Natural killer cell (primary cell): ENCODE results near the gene IRX2. TPM values are rescaled to one million over a fixed set of nuclear protein-coding genes. Genes with fewer than 3 reads are reported as not detected.

Experiments used
- ATAC-seq, 3 donors: fragments of 150-1000 bp in 2 of 3; fragments of 200-7000 bp in 1 of 3; cut with Tn5 transposase; 1 replicate in 1 of 3; 2 replicates in 2 of 3; pipeline ENCODE4 v1.10.0; 2021; ENCODE audit warnings: mild to moderate bottlenecking in 2 of 3, moderate library complexity in 2 of 3
- DNase-seq, 2 donors: peaks; one replicate each; pipeline versions ENCODE4 v3.0.0 to v3.0.0-alpha.2; 2013 to 2021; ENCODE audit warnings: mixed read lengths in 1 of 2
- H3K27ac ChIP-seq: one replicate; pipeline ENCODE4 v1.5.1; 2013; ENCODE audit warnings: mild to moderate bottlenecking, low read length
- H3K27me3 ChIP-seq: one replicate; pipeline ENCODE4 v1.6.1; 2013; ENCODE audit warnings: low read length; ENCODE audit not compliant: control insufficient read depth, insufficient read depth
- H3K36me3 ChIP-seq: one replicate; pipeline ENCODE4 v1.6.1; 2013; ENCODE audit warnings: low read length; ENCODE audit not compliant: control insufficient read depth, insufficient read depth
- H3K4me1 ChIP-seq: one replicate; pipeline ENCODE4 v1.6.1; 2013; ENCODE audit warnings: low read length; ENCODE audit not compliant: control insufficient read depth, insufficient read depth
- H3K4me3 ChIP-seq: one replicate; pipeline ENCODE4 v1.5.1; 2013; ENCODE audit warnings: low read length
- H3K9me3 ChIP-seq: one replicate; pipeline ENCODE4 v1.6.1; 2013; ENCODE audit warnings: low read length; ENCODE audit not compliant: control insufficient read depth, insufficient read depth
- H3K27ac Mint-ChIP-seq, 2 donors: one replicate each; pipeline ENCODE4 v1.8.0; 2022; ENCODE audit warnings: mild to moderate bottlenecking in 2 of 2, mixed read lengths in 2 of 2, moderate library complexity in 1 of 2
- H3K27me3 Mint-ChIP-seq, 2 donors: one replicate each; pipeline ENCODE4 v1.8.0; 2022; ENCODE audit warnings: low read depth in 2 of 2, mixed read lengths in 2 of 2
- H3K36me3 Mint-ChIP-seq: one replicate; pipeline ENCODE4 v1.8.0; 2022; ENCODE audit warnings: mixed read lengths
- H3K4me1 Mint-ChIP-seq, 2 donors: one replicate each; pipeline ENCODE4 v1.8.0; 2022; ENCODE audit warnings: mixed read lengths in 2 of 2
- H3K4me3 Mint-ChIP-seq: one replicate; pipeline ENCODE4 v1.8.0; 2022; ENCODE audit warnings: mild to moderate bottlenecking, moderate library complexity, mixed read lengths
- H3K9me3 Mint-ChIP-seq, 2 donors: one replicate each; pipeline ENCODE4 v1.8.0; 2022; ENCODE audit warnings: mixed read lengths in 2 of 2
- WGBS: methylation state at CpG from one replicate; pipeline ENCODE4 v1.1.7; 2013; ENCODE audit warnings: missing lambda C conversion rate; ENCODE audit not compliant: insufficient coverage; 5-methylcytosine and 5-hydroxymethylcytosine counted together
- intact Hi-C: fragments of 100-400 bp; cut with micrococcal nuclease; formaldehyde crosslinking; loops from one replicate; pipeline ENCODE4 v1.14.2; 2022
- total RNA-seq, 4 donors: library from RNA; stranded (reverse); fragments of 120-200 nt in 1 of 4; gene quantifications; one replicate each; pipeline versions ENCODE4 v1.2.3 to v1.2.4, GENCODE V29; 2013 to 2022
- TF ChIP-seq, protein P1 (sequence below): fragments of 200-600 bp; IDR thresholded peaks from one replicate; pipeline ENCODE4 v1.8.0; 2022; ENCODE audit warnings: antibody characterized with exemption

The IRX2 gene
- not detected for total RNA-seq
- total RNA-seq (2013) = not detected

DNA sequence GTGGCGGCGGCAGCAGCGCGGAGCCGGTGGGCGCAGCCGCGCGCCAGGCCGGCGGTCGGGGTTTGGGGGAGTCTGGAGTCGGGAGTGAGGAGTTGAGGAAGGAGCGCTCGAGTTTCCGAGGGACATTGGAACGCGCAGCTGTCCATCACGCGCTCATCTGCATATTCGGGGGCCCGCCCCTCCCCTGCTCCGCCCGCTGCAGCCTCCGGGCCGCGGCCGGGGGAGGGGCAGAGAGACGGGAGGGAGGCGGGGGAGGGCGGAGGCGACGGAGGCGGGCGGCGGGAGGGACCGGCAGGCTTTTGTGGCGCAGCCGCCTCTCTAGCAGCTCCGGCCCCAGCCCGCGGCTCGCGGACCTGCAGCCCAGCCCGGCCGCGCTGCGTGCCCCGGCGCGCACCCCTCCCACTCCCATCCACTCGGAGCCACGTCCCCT lies at the start of gene IRX2:
Gene IRX2, minus strand, starts transcription at position 86 of the 430 bp plus-strand sequence. CDS start 264 bp downstream, outside the sequence.
- intact Hi-C loops = no loop called here
- Histone ChIP-seq H3K4me1 (no peaks in the 10 kb centered on the region), H3K27me3 (peaks cover 40% of the 10 kb centered on the region), H3K9me3 (peaks cover 4% of the 10 kb centered on the region), H3K27ac (no peak within 1 kb of the TSS), H3K36me3 (no peaks in the 10 kb centered on the region), H3K4me3 (no peak within 1 kb of the TSS)
- Mint-ChIP-seq H3K4me3 (no peak within 1 kb of the TSS), H3K27me3 (peaks cover 46 to 54% of the 10 kb centered on the region in 2 donors), H3K9me3 (no peaks in the 10 kb centered on the region), H3K36me3 (no peaks in the 10 kb centered on the region), H3K27ac (no peak within 1 kb of the TSS), H3K4me1 (peaks cover 0 to 5% of the 10 kb centered on the region in 2 donors)
- ATAC-seq (no peak), DNase-seq (no peak)
- TF ChIP-seq, protein P1, sequence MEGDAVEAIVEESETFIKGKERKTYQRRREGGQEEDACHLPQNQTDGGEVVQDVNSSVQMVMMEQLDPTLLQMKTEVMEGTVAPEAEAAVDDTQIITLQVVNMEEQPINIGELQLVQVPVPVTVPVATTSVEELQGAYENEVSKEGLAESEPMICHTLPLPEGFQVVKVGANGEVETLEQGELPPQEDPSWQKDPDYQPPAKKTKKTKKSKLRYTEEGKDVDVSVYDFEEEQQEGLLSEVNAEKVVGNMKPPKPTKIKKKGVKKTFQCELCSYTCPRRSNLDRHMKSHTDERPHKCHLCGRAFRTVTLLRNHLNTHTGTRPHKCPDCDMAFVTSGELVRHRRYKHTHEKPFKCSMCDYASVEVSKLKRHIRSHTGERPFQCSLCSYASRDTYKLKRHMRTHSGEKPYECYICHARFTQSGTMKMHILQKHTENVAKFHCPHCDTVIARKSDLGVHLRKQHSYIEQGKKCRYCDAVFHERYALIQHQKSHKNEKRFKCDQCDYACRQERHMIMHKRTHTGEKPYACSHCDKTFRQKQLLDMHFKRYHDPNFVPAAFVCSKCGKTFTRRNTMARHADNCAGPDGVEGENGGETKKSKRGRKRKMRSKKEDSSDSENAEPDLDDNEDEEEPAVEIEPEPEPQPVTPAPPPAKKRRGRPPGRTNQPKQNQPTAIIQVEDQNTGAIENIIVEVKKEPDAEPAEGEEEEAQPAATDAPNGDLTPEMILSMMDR = no peak
- 4% methylated on average over 52 of the region's 53 CpGs for WGBS

DNA sequence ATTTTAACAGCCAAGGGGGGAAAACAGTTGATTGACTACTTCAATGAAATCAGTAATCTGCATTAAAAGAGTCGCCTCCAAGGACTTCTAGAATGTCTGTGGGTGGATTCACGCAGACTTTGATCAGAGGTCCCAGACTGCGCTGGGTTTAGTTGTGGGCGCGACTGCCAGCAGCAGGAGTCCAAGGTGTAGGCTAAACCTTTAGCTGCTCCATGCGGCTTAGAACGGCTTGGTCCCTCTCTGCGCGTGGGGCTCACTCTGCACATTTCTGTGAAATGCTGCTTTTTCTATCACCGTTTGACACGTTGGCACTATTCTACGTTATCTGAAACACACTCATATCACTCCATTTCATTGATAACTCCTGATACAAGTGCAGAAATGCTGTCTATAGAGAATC lies 48.6 kb upstream of the IRX2 start:
- Mint-ChIP-seq H3K4me1 (no peaks in the 10 kb centered on the region), H3K27ac (no peak overlapping the region), H3K27me3 (no peaks in the 10 kb centered on the region), H3K36me3 (no peaks in the 10 kb centered on the region), H3K4me3 (no peak overlapping the region), H3K9me3 (peaks cover 2 to 4% of the 10 kb centered on the region in 2 donors)
- Histone ChIP-seq H3K27ac (no peak overlapping the region), H3K36me3 (no peaks in the 10 kb centered on the region), H3K9me3 (no peaks in the 10 kb centered on the region), H3K4me3 (no peak overlapping the region), H3K27me3 (no peaks in the 10 kb centered on the region), H3K4me1 (no peaks in the 10 kb centered on the region)
- WGBS = 86% methylated on average over 12 of the region's 12 CpGs
- DNase-seq (no peak), ATAC-seq (no peak)
- intact Hi-C loops = no loop called here
- TF ChIP-seq, protein P1 = no peak

DNA sequence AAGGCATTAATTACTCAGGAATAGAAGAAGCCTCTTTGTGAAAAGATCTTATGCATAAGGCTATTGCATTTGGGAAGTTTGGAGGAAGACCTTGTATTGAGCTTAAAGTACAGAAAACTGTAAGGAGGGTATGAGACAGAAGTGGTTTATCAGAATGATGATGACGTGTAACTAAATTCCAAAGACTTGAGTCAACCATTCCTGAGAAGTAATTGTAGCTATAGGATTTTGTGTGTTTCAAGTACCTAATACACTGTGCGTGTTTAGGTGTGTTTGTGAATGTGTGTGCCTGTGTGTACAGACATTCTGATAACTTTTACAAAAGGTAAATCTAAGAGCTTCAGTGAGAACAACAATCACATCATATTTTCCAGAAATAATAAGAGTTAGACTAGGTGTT lies 46.5 kb upstream of the IRX2 start:
- Histone ChIP-seq H3K9me3 (no peaks in the 10 kb centered on the region), H3K36me3 (no peaks in the 10 kb centered on the region), H3K4me1 (no peaks in the 10 kb centered on the region), H3K27me3 (no peaks in the 10 kb centered on the region), H3K4me3 (no peak overlapping the region), H3K27ac (no peak overlapping the region)
- Mint-ChIP-seq H3K36me3 (no peaks in the 10 kb centered on the region), H3K9me3 (peaks cover 8 to 9% of the 10 kb centered on the region in 2 donors), H3K4me1 (no peaks in the 10 kb centered on the region), H3K4me3 (no peak overlapping the region), H3K27ac (no peak overlapping the region), H3K27me3 (no peaks in the 10 kb centered on the region)
- 93% methylated on average over 2 of the region's 2 CpGs for WGBS
- intact Hi-C loops = no loop called here
- no peak for DNase-seq
- ATAC-seq = no peak
- TF ChIP-seq, protein P1 = no peak

DNA sequence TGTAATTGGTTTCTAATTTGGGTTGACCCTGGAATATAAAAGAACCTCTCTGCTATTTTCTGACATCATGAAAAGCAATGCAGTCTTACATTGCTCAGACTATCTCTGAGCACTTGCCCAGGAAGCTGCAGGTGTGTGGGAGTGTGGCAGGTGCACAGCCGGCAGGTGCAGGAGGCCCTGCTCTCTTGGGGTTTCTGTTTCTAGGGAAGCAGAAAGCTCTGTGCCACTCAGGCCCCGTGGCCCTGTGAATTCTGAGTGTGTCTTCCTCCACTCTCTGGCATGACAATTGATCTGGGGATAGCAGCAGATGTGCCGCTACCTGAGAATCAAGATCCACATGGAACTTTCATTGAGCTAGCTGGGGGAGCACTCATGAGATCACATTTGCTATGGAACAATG lies 45.7 kb upstream of the IRX2 start:
- DNase-seq (no peak), ATAC-seq (no peak)
- Histone ChIP-seq H3K27me3 (no peaks in the 10 kb centered on the region), H3K36me3 (no peaks in the 10 kb centered on the region), H3K27ac (no peak overlapping the region), H3K9me3 (peaks cover 3% of the 10 kb centered on the region), H3K4me1 (no peaks in the 10 kb centered on the region), H3K4me3 (no peak overlapping the region)
- intact Hi-C loops = no loop called here
- H3K4me1 Mint-ChIP-seq = no peaks in the 10 kb centered on the region
- no peaks in the 10 kb centered on the region for H3K36me3 Mint-ChIP-seq
- H3K9me3 Mint-ChIP-seq = peaks cover 8 to 9% of the 10 kb centered on the region in 2 donors
- no peaks in the 10 kb centered on the region for H3K27me3 Mint-ChIP-seq
- WGBS = 61% methylated on average over 3 of the region's 3 CpGs
- no peak overlapping the region for H3K27ac Mint-ChIP-seq
- H3K4me3 Mint-ChIP-seq = no peak overlapping the region
- TF ChIP-seq, protein P1 = no peak
